ENCODE results near the gene GRID1.

GRCh38 chr10:86359954-86360353, 6.6 kb downstream of the GRID1 start:
- TF ChIP-seq TEAD4 (IDR thresholded peaks at IDR 0.05; ENCODE audit: borderline replicate concordance, insufficient read depth) (no peak), FOSL2 (IDR thresholded peaks at IDR 0.05; ENCODE audit: borderline replicate concordance, low read depth) (no peak), SMC3 (IDR thresholded peaks at IDR 0.05; ENCODE audit: low read depth, low read length) (no peak), RCOR1 (IDR thresholded peaks at IDR 0.05; ENCODE audit: low read length) (no peak), CTCF (IDR thresholded peaks at IDR 0.05) (no peak), POLR2AphosphoS5 (IDR thresholded peaks at IDR 0.05; ENCODE audit: low read depth, low read length) (no peak)
